SK-N-SH treated with all-trans-retinoic acid at 6 μM for 48 hours (cell line): ENCODE measurements around the gene SERPINH1.

ENCODE experiments used
- ATAC-seq: fragments of 200-7000 bp; cut with Tn5 transposase; 3 replicates; pipeline ENCODE4 v1.9.1; 2020; ENCODE audit warnings: mild to moderate bottlenecking, moderate library complexity
- ARNTL ChIP-seq: fragments of 450-650 bp; formaldehyde crosslinking; IDR thresholded peaks from 2 replicates; pipeline ENCODE4 v1.5.0; 2020; ENCODE audit warnings: low read depth, mild to moderate bottlenecking, moderate library complexity, borderline replicate concordance
- BACH2 ChIP-seq: fragments of 250-450 bp; sonication (Bioruptor Pico); IDR thresholded peaks from 2 replicates; pipeline ENCODE4 v1.9.0; 2021; ENCODE audit warnings: mild to moderate bottlenecking, borderline replicate concordance
- CREB5 ChIP-seq: fragments of 250-450 bp; sonication (Bioruptor Pico); IDR thresholded peaks from 2 replicates; pipeline ENCODE4 v1.5.1; 2020; ENCODE audit warnings: low read depth, mild to moderate bottlenecking, moderate library complexity
- CSDC2 ChIP-seq: fragments of 250-450 bp; sonication (Bioruptor Pico); IDR thresholded peaks from 2 replicates; pipeline ENCODE4 v1.5.0; 2020; ENCODE audit warnings: mild to moderate bottlenecking, moderate library complexity
- GLIS3 ChIP-seq: fragments of 250-450 bp; sonication (Bioruptor Pico); IDR thresholded peaks from 2 replicates; pipeline ENCODE4 v1.5.0; 2020; ENCODE audit warnings: mild to moderate bottlenecking, moderate library complexity
- ISL1 ChIP-seq: fragments of 250-450 bp; sonication (Bioruptor Pico); IDR thresholded peaks from 2 replicates; pipeline ENCODE4 v2.1.2; 2022; ENCODE audit warnings: mild to moderate bottlenecking, moderate library complexity
- OSR1 ChIP-seq: fragments of 250-450 bp; sonication (Bioruptor Pico); IDR thresholded peaks from 2 replicates; pipeline ENCODE4 v1.8.0; 2022; ENCODE audit warnings: moderate library complexity, mild to moderate bottlenecking, inconsistent platforms
- PATZ1 ChIP-seq: fragments of 250-450 bp; sonication (Bioruptor Pico); IDR thresholded peaks from 2 replicates; pipeline ENCODE4 v1.8.0; 2020; ENCODE audit warnings: mild to moderate bottlenecking, moderate library complexity, borderline replicate concordance
- POU6F1 ChIP-seq: fragments of 250-450 bp; sonication (Bioruptor Pico); IDR thresholded peaks from 2 replicates; pipeline ENCODE4 v1.8.0; 2021; ENCODE audit warnings: low read depth, mild to moderate bottlenecking, moderate library complexity, borderline replicate concordance
- PPARA ChIP-seq: fragments of 250-450 bp; sonication (Bioruptor Pico); IDR thresholded peaks from 2 replicates; pipeline ENCODE4 v1.5.0; 2020; ENCODE audit warnings: mild to moderate bottlenecking, borderline replicate concordance
- RARB ChIP-seq: fragments of 250-450 bp; sonication (Bioruptor Pico); IDR thresholded peaks from 2 replicates; pipeline ENCODE4 v1.8.0; 2021; ENCODE audit warnings: mild to moderate bottlenecking, moderate library complexity
- SNAI2 ChIP-seq: fragments of 250-450 bp; sonication (Bioruptor Pico); IDR thresholded peaks from 2 replicates; pipeline ENCODE4 v1.5.0; 2020; ENCODE audit warnings: mild to moderate bottlenecking, moderate library complexity
- TCF4 ChIP-seq: fragments of 250-450 bp; sonication (Bioruptor Pico); IDR thresholded peaks from 2 replicates; pipeline ENCODE4 v1.8.0; 2021; ENCODE audit warnings: mild to moderate bottlenecking, moderate library complexity, borderline replicate concordance
- TOX ChIP-seq: fragments of 250-450 bp; sonication (Bioruptor Pico); IDR thresholded peaks from 2 replicates; pipeline ENCODE4 v1.8.0; 2021; ENCODE audit warnings: mild to moderate bottlenecking, moderate library complexity, borderline replicate concordance
- TSHZ2 ChIP-seq: fragments of 250-450 bp; sonication (Bioruptor Pico); IDR thresholded peaks from 2 replicates; pipeline ENCODE4 v1.5.0; 2020; ENCODE audit warnings: mild to moderate bottlenecking, moderate library complexity
- ZFP3 ChIP-seq: fragments of 250-450 bp; sonication (Bioruptor Pico); IDR thresholded peaks from 2 replicates; pipeline ENCODE4 v1.5.0; 2020; ENCODE audit warnings: mild to moderate bottlenecking, moderate library complexity
- ZNF565 ChIP-seq: fragments of 450-650 bp; formaldehyde crosslinking; conservative IDR thresholded peaks from 2 replicates; pipeline ENCODE4 v1.5.0; 2020; ENCODE audit warnings: low read depth, mild to moderate bottlenecking, moderate library complexity
- ZNF8 ChIP-seq: fragments of 450-650 bp; formaldehyde crosslinking; IDR thresholded peaks from 2 replicates; pipeline ENCODE4 v1.5.0; 2020; ENCODE audit warnings: mild to moderate bottlenecking, moderate library complexity

The SERPINH1 gene

GRCh38 chr11:75520688-75521087 lies 41.4 kb upstream of the SERPINH1 start:
- ATAC-seq = no peak
- TF ChIP-seq ZNF8 (no peak), CREB5 (no peak), ARNTL (CRISPR knock-in tag) (no peak), PPARA (CRISPR knock-in tag) (no peak), GLIS3 (no peak)

GRCh38 chr11:75522286-75523044 lies 39.6 kb upstream of the SERPINH1 start:
- ATAC-seq = no peak

GRCh38 chr11:75523189-75523588 lies 38.9 kb upstream of the SERPINH1 start:
- ATAC-seq = no peak
- TF ChIP-seq SNAI2 (CRISPR knock-in tag) (no peak), ARNTL (CRISPR knock-in tag) (no peak), ZFP3 (CRISPR knock-in tag) (no peak), TCF4 (no peak), BACH2 (CRISPR knock-in tag) (no peak), ZNF8 (no peak), RARB (no peak), POU6F1 (CRISPR knock-in tag) (no peak), TSHZ2 (no peak), ISL1 (CRISPR knock-in tag) (no peak), PATZ1 (no peak), CSDC2 (no peak), TOX (CRISPR knock-in tag) (no peak), ZNF565 (CRISPR knock-in tag) (no peak), CREB5 (no peak)

More at GRCh38 chr11:75522286-75523044, 39.6 kb upstream of the SERPINH1 start:
- TF ChIP-seq OSR1 (CRISPR knock-in tag) (no peak), CSDC2 (no peak), SNAI2 (CRISPR knock-in tag) (no peak), POU6F1 (CRISPR knock-in tag) (no peak), RARB (no peak)
